Measurements from ENCODE around the gene GPATCH2.

GPATCH2 gene

DNA sequence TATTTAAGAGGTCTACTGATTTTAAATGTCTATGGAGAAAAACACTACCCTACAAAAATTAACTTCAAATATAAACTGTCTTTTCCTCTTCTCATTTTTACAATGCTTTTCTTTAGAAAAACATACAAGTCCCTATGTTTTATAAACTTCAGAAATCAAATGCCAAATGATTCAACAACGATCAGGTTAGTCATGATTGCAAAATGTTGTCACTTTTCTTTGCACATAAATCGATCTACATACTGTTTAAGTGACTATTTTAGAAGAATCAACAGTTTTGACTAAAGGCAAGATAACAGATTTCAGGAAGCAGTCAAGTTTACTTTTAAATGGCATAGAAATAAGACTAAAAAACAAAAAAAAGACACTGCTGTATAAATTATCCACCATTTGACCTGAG is 168.7 kb downstream of the GPATCH2 start:
- no peak for FAIRE-seq

DNA sequence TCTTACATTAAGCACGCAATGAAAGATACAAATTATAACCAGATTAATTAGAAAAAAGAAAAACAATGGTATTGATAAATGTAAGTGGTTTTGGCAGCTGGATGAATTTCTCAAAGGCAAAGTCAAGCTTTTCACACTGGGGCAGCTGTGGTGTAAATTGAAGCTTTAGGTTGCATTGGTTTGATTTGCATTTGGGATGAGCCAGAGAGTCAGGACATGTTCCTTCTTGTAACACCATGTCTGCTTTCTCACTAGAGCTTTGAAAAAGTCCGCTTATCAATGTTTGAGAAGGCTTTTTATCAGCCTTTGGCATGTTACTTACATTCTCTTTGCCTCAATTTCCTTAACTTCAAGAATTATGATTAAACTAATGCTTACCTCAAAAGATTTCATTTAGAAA is 173.9 kb downstream of the GPATCH2 start:
- DNase-seq (ENCODE audit: insufficient read length, low spot score) (no peak), FAIRE-seq (no peak)

More for the DNA sequence above, 168.7 kb downstream of the GPATCH2 start:
- DNase-seq (ENCODE audit: insufficient read length, low spot score) = no peak

DNA sequence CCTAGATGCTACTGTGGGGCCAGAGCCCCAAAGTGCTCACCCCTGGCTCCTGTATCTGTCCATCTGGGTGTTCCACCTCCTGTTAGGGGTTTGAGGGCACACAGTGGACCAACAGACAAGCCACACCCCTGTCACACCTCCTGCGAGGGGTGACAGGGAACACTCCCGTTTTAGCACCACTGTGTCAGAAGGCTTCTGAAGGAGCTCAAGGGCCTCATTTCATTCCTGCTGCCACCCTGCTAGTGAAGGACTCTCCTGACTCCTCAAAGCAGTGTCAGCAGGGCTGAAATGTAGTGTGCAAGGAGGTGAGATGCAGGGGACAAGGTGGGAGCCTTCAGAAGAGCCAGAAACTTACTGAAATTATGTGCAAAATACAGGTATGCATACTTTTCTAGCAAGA is 174.6 kb downstream of the GPATCH2 start:
- FAIRE-seq = no peak

DNA sequence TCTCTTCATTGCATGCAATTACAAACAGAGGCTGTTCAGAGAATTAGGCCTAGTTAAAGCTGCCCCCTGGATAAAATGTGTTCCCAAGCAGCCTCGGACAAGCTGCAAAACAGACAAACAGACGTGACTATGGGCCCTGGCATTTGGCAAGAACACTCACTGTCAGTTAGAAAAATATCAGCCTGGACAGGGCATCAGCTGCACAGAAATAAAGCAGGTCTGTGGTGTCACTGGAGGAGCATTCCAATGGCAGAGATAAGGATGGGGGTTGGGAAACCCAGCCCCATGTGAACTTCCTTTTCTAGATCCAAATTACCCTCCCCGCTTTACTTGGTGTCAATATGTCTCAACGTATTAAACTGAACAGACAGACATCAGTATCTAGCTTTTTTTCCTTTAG is 177.1 kb downstream of the GPATCH2 start:
- FAIRE-seq (no peak), DNase-seq (ENCODE audit: insufficient read length, low spot score) (no peak)

More for the DNA sequence above, 174.6 kb downstream of the GPATCH2 start:
- DNase-seq (ENCODE audit: insufficient read length, low spot score) = no peak

DNA sequence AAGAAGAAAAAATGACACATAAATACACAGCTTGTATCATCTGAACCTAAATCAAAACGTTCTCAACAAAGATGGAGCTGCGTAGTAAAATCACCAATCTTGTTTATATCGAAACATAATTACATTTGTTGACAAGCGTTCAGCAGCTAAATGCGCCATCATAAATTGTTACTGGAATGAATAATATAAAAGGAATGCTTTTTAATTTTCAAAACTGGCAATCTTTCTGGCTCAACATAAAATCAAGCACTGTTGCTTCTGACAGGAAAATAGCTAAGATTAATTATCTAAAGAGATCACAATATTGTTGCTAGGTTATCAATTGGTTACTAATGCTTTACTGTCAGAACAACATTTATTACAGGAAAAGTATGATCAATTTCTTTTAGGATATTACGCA is 181.5 kb downstream of the GPATCH2 start:
- DNase-seq (ENCODE audit: insufficient read length, low spot score) (no peak), FAIRE-seq (no peak)

DNA sequence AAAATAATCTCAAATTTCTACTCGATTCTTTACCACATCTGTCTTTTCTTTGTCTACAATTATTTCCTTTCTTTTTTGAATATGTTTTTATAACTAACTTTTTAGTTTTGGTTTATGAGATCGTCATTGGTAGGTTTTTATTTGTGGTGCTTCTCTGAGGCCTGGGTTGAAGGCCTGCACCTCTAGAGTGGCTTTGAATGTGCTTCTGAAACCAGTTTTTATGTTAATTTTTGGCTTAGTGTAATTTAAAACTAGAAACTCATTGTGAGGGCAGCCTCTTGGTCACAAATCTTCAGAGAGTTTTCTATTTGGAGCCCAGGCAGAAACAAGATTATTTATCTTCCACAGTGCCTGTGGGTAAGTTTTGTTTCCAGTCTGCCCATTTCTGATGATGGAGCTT is 187.0 kb downstream of the GPATCH2 start:
- DNase-seq (ENCODE audit: insufficient read length, low spot score) = no peak
- FAIRE-seq = no peak

DNA sequence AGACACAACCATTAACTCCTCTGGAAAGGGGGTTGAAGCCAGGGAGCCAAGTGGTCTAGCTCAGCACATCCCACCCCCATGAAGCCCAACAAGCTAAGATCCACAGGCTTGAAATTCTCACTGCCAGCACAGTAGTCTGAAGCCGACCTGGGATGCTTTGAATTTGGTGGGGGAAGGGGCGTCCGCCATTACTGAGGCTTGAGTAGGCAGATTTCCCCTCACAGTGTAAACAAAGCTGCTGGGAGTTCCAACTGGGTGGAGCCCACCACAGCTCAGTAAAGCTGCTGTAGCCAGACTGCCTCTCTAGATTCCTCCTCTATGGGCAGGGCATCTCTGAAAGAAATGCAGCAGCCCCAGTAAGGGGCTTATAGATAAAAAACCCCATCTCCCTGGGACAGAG is 193.5 kb downstream of the GPATCH2 start:
- FAIRE-seq (no peak), DNase-seq (ENCODE audit: insufficient read length, low spot score) (no peak)

DNA sequence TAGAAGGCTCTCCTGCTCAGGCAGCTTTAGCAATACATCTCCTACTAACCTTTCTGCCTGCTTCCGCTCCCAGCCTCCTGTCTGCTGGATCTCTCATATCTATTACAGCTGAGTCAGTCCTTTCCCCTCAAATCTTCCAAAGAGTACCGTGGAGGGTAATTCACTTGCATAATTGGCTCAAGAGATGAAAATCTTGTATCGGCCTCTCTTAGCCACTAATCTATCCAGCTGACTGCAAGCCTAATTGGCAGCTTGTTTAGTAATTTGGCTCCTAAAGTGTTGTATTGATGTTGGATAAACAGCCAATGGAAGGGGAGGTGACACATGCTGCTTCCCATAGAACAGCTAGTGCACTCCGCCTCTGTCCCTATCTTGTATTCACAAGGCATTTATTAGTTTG is 195.7 kb downstream of the GPATCH2 start:
- FAIRE-seq (no peak), DNase-seq (ENCODE audit: insufficient read length, low spot score) (no peak)

DNA sequence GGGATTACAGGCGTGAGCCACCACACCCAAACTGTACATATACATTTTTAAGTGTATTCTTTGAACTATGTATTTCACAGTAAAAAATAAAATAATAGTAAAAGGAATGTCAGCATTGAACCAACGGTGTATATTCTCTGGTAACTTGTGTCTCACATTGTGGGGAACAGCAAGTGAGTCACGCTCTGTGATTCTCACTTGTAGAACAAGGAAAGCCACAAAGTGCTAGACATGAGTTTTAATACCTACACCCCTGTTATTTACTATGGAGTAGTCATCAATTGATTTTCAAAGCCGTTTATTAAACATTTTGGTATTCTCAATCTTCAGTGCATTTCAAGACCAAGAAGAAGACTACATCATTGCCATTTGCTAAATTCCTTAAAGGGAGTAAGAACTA is 197.2 kb downstream of the GPATCH2 start:
- no peak for FAIRE-seq
- DNase-seq (ENCODE audit: insufficient read length, low spot score) = no peak

DNA sequence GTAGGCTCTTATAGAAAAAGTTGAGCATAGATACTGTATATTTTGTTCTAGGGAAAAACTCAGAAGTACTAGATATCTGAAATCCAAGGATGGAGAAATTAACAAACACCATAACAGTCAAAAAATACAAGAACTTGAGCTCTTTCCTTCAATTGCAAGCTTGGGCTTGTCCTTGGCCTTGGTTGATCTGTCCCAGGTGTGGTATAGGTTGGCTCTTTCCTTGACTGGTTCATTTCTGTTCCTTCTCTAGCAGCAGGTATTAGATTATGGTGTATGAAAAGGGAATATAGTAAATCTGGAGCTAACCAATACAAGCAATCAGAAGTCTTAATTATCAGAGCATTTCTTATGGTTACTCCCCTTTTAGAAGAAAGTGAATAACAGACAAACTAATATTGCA is 198.6 kb downstream of the GPATCH2 start:
- DNase-seq (ENCODE audit: insufficient read length, low spot score) (no peak), FAIRE-seq (no peak)

DNA sequence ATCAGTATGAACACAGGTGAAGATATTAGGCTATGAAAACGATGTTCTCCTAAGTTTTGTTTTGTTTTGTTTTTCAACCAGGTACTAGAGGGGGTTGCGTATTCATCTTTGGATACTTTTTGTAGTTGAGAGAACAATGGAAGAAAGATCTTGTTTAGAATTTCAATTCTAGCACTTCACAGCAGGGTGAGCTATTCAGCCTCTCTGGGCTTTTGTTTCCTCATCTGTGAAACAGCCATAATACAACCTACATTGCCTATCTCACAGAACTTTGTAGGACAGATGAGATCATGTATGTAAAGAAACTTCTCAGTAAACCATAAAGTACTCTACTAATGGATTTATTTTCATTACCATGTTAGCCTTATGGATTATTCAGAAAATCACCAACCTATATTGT is 199.5 kb downstream of the GPATCH2 start:
- no peak for DNase-seq (ENCODE audit: insufficient read length, low spot score)
- FAIRE-seq = no peak

DNA sequence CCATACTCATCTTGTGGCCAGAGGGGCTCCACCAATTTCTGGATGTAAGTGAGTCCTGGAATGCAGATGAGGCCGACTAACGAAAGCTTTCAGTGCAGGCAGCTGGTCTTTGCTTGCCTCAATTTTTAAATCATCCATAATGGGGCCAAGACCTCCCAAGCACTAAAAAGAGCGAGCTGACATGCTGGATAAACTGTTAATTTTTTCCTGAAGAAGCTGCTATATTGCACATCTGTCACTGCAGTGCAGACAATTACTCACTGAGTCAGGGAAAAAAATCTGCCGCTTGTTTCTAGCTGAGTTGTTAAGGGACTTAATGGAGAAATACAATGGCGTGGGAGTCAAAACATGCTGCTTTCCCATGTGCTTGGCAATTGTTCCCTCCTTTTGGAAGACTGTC is 205.5 kb downstream of the GPATCH2 start:
- DNase-seq (ENCODE audit: insufficient read length, low spot score) = no peak
- FAIRE-seq = no peak

DNA sequence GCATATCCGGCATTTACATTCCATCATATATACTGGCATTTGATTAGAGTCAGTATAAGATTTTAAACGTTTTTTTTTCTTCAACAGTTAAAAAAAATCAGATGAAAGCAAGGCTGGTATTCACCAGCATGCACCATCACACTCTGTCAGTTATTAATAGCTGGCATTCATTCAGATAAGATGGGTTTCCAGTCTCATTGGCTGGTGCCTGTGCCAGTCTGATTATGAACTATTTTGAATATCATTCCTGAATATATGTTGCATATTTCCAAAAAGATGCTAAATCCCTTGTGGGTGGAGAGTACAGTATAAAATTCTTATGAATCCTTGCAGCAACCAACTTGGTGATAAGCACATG is 211.7 kb downstream of the GPATCH2 start:
- FAIRE-seq (no peak), DNase-seq (ENCODE audit: insufficient read length, low spot score) (no peak)

DNA sequence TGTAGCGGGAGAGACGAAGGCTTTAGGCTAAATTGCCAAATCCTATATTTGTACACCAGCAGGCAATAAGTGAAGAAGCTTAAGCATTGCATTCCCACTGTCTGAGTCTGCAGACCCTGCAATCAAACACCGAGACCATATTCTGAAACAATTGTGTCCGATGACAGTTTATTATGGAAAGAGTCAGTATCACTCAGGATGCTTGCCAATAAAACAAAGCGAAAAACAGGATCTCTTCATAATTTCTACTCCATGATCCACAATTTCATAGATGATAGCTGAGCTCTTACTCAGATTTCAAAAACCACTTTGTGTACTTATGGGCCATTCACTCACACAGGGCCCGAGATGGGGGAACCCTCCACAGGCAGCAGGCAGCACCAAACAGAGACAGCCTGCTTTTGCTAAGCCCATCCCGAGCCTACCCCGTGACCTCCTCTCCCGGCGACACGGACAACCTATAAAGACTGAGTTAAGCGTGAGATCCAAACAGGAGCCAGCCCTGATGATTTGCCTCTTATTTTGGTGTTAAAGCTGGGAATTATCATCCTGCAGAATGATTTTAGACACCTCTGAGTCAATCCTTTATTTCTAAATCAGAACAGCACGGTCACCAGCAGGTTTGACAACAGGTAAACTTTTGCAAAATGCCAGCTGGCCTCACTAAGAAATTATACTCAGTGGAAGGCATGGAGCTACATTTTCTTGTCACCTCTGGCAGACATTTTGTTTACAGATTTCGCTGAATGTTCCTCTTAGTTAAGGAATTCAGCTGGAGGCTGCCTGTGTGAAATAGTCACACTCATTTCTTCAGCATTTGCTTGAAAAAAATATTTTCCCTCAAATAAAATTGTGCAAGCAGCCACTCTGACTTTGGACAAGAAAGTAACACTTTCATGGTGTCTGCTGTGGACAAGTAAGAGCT is 212.4 kb downstream of the GPATCH2 start:
- DNase-seq (ENCODE audit: insufficient read length, low spot score) (no peak), FAIRE-seq (no peak)

DNA sequence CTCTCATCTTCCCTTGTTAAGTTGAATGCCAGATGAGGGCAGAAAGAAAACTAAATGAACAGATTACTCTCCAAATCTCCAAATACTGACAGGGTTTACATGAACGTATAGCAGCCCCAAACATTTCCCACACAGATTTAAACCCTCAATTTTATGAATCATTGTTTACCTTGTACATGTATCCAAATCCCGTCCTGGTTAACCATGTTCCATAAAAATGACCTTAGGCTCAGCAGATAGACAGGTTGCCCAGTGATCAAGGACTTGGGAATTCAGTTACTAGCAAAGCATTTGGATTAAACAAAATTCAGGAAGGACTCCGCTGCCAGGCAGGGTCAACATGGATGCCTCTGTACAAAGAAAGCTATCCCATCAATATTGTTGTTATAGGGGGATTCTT is 213.5 kb downstream of the GPATCH2 start:
- DNase-seq (ENCODE audit: insufficient read length, low spot score) (no peak), FAIRE-seq (no peak)

DNA sequence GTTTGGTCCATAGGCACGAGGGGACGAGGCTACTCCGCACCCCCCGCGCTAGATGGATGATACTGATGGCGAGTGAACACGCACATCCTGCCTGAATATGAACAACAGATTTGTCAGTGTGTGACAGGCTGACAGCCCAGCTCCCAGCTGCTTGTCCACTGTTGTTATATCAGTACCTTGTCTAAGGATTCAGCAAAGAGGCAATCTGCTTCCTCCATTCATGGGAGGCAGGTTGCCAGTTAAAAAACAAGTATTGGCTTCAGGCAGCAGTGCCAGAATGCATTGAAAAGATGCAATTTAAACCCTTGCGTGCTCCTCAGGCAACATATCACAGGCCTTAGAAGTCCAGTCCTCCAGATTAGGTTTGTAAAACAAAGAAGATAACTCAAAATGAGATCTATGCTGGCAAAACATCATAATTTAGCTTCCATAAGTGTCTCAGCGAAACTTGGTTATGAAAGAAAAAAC is 223.3 kb downstream of the GPATCH2 start:
- no peak for FAIRE-seq

DNA sequence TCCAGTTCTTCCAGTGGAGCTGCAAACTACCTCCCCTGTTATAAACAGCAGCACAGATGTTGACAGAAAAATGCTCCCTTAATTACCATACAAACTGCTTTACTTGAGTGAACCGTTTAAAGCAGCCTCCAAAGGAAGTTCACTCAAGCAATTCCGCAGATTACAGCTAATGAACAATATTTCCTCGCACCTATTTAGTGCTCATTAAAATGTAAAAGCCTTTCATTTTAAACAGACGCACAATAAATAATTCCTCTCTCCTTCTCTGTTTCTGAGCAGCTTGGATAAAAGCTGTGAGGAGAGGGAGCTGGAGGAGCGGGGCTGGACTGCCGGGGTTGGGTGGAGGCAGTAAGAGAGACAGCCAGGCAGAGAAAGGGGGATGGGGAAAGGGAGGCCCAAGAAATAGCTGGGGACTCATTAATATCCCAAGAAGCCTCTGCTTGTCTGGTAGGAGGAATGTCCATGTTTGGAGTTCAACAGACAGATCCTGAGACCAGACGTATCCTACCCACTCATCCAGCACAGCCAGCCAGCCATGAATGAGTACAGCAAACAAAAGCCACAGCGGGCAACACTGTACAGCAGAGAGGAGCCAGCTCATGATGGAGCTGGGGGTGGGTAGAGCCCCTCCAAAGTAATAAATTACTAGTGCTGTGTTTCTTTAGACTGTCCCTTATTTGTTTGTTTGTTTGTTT is 227.7 kb downstream of the GPATCH2 start:
- DNase-seq (ENCODE audit: insufficient read length, low spot score) (no peak), FAIRE-seq (no peak)

More for the DNA sequence above, 223.3 kb downstream of the GPATCH2 start:
- no peak for DNase-seq (ENCODE audit: insufficient read length, low spot score)

DNA sequence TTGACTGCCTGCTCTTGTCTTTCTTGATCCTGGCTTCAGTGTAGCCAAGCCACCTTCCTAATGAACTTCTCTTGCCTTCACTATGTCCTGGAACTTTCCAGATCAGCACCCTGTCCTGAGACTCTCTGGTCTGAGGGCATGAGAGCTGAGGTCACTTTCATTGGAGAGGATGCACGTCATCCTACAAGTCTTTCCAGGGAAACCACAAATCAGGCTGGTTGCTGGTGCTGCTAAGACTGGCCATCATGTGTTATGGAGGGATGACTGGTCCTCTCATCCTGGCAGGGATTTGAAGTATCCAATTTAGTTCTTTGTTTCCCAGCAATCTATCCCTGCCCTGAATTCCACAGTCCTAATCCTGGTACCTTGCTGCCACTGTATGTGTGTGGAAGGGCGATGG is 228.6 kb downstream of the GPATCH2 start:
- DNase-seq (ENCODE audit: insufficient read length, low spot score) = no peak
- FAIRE-seq = no peak

DNA sequence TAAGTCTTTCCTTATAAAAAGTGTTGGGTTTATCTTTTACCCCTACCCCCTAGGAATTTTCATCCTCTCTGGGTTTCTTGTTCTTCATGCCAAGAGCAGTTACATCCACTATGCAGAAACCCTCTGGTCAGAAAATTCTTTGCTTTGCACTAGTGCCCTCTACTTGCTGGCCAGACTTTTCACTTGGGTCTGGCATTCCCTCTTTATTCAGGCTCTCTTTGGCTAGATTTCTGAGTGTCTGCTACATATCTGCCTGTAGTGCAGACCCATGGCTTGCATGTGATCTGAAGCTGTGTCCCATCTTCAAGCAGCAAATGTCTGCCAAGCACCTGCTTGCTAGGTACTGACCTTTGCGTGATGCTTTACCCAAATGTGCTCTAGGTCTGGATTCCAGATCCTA is 237.0 kb downstream of the GPATCH2 start:
- no peak for DNase-seq (ENCODE audit: insufficient read length, low spot score)
- FAIRE-seq = no peak

DNA sequence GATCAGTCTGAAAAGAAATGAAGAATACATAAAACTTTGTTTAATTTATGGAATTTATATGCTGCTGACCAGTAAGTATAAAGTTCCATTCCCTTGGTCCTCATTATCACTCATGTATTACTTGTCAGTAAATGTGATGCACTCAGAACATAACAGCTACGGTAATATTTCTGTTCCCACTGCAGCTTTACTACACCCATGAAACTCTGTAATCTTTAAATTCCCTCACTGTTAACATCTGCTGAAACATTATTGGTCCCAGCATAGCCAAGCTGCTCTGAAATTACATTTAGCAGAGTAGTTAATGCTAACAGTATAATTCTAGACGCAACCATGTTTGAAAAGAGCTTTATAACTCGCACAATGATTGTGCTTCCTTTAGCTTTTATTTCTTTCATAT is 238.4 kb downstream of the GPATCH2 start:
- DNase-seq (ENCODE audit: insufficient read length, low spot score) (no peak), FAIRE-seq (no peak)

DNA sequence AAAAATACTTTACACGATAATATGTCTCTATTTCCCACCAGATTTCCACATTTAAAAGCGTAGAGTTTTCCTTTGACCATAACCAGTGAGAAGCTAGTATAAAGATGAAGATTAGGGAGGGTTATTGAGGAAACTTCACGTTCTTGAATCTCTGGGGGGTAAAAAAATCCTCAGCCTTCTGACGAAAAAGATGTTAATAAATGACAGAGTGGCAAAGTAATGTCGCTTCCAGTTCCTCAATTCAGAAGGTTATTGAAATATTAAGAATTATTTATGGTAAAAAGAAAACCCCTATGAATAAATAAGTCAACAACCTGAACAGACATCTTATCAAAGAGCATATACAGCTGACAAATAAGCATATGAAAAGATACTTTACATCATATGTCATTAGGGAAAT is 241.0 kb downstream of the GPATCH2 start:
- no peak for FAIRE-seq
- no peak for DNase-seq (ENCODE audit: insufficient read length, low spot score)

DNA sequence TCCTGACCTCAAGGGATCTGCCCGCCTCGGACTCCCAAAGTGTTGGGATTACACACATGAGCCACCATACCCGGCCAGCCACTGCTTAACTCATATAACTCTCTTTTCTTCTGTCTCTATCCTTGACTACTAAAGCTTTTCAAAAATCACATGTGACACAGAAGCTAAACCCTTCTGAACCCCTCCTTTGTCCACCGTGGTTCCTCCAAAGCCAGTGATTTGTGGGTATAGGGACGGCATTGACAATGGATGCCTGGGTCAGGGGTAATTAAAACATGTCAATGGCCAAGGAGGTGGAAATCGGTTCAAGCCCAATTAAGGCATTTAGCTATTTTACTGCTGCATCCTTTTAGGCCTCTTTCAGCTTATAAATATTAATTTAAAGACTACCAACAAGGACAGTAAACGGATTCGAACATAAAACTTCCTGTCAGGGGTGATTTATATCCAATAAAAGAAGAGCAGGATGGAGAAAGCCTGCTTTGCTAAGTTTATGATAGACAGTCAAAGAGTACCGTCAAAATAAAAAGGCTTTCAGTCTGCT is 242.3 kb downstream of the GPATCH2 start:
- DNase-seq (ENCODE audit: insufficient read length, low spot score) (no peak), FAIRE-seq (no peak)
